Measurements from ENCODE around the gene SMAD4. TPM values are rescaled to one million over a fixed set of nuclear protein-coding genes. Genes with fewer than 3 reads are reported as not detected.

SMAD4 gene
- total RNA-seq, 1 donor from 2014 or later, result 152 TPM

GRCh38 chr18:51072586-51073313 lies 42.7 kb downstream of the SMAD4 start:
- Mint-ChIP-seq H3K27ac (no peak overlapping the region), H3K4me3 (no peak overlapping the region), H3K27me3 (ENCODE audit: low read depth) (no peaks in the 10 kb centered on the region), H3K9me3 (no peaks in the 10 kb centered on the region), H3K4me1 (no peaks in the 10 kb centered on the region), H3K36me3 (peaks cover 53% of the 10 kb centered on the region)
- DNase-seq (ENCODE audit: low spot score in 2 of 2, unreplicated experiment in 2 of 2), result no peak
- no peak for TF ChIP-seq CTCF (IDR thresholded peaks at IDR 0.05; ENCODE audit: unreplicated experiment)

GRCh38 chr18:51074605-51075004 lies 44.6 kb downstream of the SMAD4 start:
- no peak for TF ChIP-seq CTCF (IDR thresholded peaks at IDR 0.05; ENCODE audit: unreplicated experiment)
- Mint-ChIP-seq H3K27ac (no peak overlapping the region), H3K9me3 (no peaks in the 10 kb centered on the region), H3K27me3 (ENCODE audit: low read depth) (no peaks in the 10 kb centered on the region), H3K4me3 (no peak overlapping the region), H3K36me3 (peaks cover 47% of the 10 kb centered on the region), H3K4me1 (no peaks in the 10 kb centered on the region)
- DNase-seq (ENCODE audit: low spot score in 2 of 2, unreplicated experiment in 2 of 2), result no peak

GRCh38 chr18:51076503-51076902 lies 46.5 kb downstream of the SMAD4 start:
- no peak for TF ChIP-seq CTCF (IDR thresholded peaks at IDR 0.05; ENCODE audit: unreplicated experiment)
- Mint-ChIP-seq H3K27ac (no peak overlapping the region), H3K4me3 (no peak overlapping the region), H3K4me1 (no peaks in the 10 kb centered on the region), H3K27me3 (ENCODE audit: low read depth) (no peaks in the 10 kb centered on the region), H3K36me3 (peaks cover 43% of the 10 kb centered on the region), H3K9me3 (no peaks in the 10 kb centered on the region)
- no peak for DNase-seq (ENCODE audit: low spot score in 2 of 2, unreplicated experiment in 2 of 2)

GRCh38 chr18:51077217-51077616 lies 47.2 kb downstream of the SMAD4 start:
- DNase-seq (ENCODE audit: low spot score in 2 of 2, unreplicated experiment in 2 of 2), result no peak
- TF ChIP-seq CTCF (IDR thresholded peaks at IDR 0.05; ENCODE audit: unreplicated experiment), result no peak
- Mint-ChIP-seq H3K9me3 (no peaks in the 10 kb centered on the region), H3K27me3 (ENCODE audit: low read depth) (no peaks in the 10 kb centered on the region), H3K4me3 (no peak overlapping the region), H3K36me3 (peaks cover 43% of the 10 kb centered on the region), H3K4me1 (no peaks in the 10 kb centered on the region), H3K27ac (no peak overlapping the region)

- no peak for TF ChIP-seq CTCF (IDR thresholded peaks at IDR 0.05; ENCODE audit: unreplicated experiment)
- Mint-ChIP-seq H3K4me3 (no peak overlapping the region), H3K27me3 (ENCODE audit: low read depth) (no peaks in the 10 kb centered on the region), H3K36me3 (peaks cover 40% of the 10 kb centered on the region), H3K9me3 (no peaks in the 10 kb centered on the region), H3K4me1 (peaks cover 2% of the 10 kb centered on the region), H3K27ac (no peak overlapping the region)
- no peak for DNase-seq (ENCODE audit: low spot score in 2 of 2, unreplicated experiment in 2 of 2)
Observed at GRCh38 chr18:51078026-51078425, 48.0 kb downstream of the SMAD4 start.
